HG03066 (cell line): ENCODE data around the gene GFER.

Experiments used
- ATAC-seq: cut with Tn5 transposase; IDR thresholded peaks from one replicate; pipeline ENCODE4 v1.9.1; 2021; ENCODE audit warnings: low read depth; ENCODE audit not compliant: unreplicated experiment

GFER gene

GRCh38 chr16:1973461-1974156, 10.4 kb upstream of the GFER start:
- no peak for ATAC-seq

- no peak for ATAC-seq
Measured at GRCh38 chr16:1974157-1975070, 9.6 kb upstream of the GFER start.

GRCh38 chr16:1975432-1976215, 8.4 kb upstream of the GFER start:
- no peak for ATAC-seq

GRCh38 chr16:1976216-1976520, 7.8 kb upstream of the GFER start:
- ATAC-seq, result no peak

GRCh38 chr16:1976951-1977874, 6.8 kb upstream of the GFER start:
- no peak for ATAC-seq

GRCh38 chr16:1977875-1978268, 6.1 kb upstream of the GFER start:
- no peak for ATAC-seq

GRCh38 chr16:1978476-1979120, 5.4 kb upstream of the GFER start:
- ATAC-seq, result no peak

- no peak for ATAC-seq
Measured at GRCh38 chr16:1979271-1980029, 4.5 kb upstream of the GFER start.

- ATAC-seq, result no peak
Measured at GRCh38 chr16:1980030-1980769, 3.8 kb upstream of the GFER start.

GRCh38 chr16:1980770-1981087, 3.3 kb upstream of the GFER start:
- ATAC-seq, result no peak

GRCh38 chr16:1981398-1981836, 2.6 kb upstream of the GFER start, which contains the start of gene NOXO1:
Gene NOXO1, minus strand, starts transcription at chr16:1981469. Its CDS starts 290 bp downstream, at chr16:1981179.
- no peak for ATAC-seq

- no peak for ATAC-seq
Measured at GRCh38 chr16:1982013-1982433, 2.0 kb upstream of the GFER start.

GRCh38 chr16:1982991-1983543, 926 bp upstream of the GFER start:
- ATAC-seq, result no peak

GRCh38 chr16:1984347-1985225, 593 bp downstream of the GFER start:
- ATAC-seq, result no peak

GRCh38 chr16:1985466-1986150, 1.6 kb downstream of the GFER start:
- ATAC-seq, result no peak

GRCh38 chr16:1987198-1987597, 3.2 kb downstream of the GFER start:
- ATAC-seq, result no peak
